ENCODE measurements around the gene BRME1.

Gene BRME1

GRCh38 chr19:13844130-13844631 lies 61.7 kb downstream of the BRME1 start:
- TF ChIP-seq ZBTB7A (IDR thresholded peaks at IDR 0.05; ENCODE audit: low read depth) (no peak), EGR1 (IDR thresholded peaks at IDR 0.05) (no peak), YY1 (IDR thresholded peaks at IDR 0.05; ENCODE audit: low read depth) (no peak), TEAD4 (IDR thresholded peaks at IDR 0.05) (no peak), FOXM1 (IDR thresholded peaks at IDR 0.05; ENCODE audit: borderline replicate concordance, low read depth) (no peak), MAX (IDR thresholded peaks at IDR 0.05) (no peak), EP300 (IDR thresholded peaks at IDR 0.05; ENCODE audit: borderline replicate concordance) (no peak), NFIC (IDR thresholded peaks at IDR 0.05) (no peak), CREB1 (IDR thresholded peaks at IDR 0.05; ENCODE audit: low read depth) (no peak), TAF1 (IDR thresholded peaks at IDR 0.05; ENCODE audit: low read depth) (no peak), TCF12 (IDR thresholded peaks at IDR 0.05; ENCODE audit: low read depth) (no peak), CEBPB (IDR thresholded peaks at IDR 0.05) (no peak), REST (IDR thresholded peaks at IDR 0.05; ENCODE audit: low read depth) (no peak), RAD21 (IDR thresholded peaks at IDR 0.05; ENCODE audit: low read depth) (no peak)
- TF ChIP-seq, protein P1, sequence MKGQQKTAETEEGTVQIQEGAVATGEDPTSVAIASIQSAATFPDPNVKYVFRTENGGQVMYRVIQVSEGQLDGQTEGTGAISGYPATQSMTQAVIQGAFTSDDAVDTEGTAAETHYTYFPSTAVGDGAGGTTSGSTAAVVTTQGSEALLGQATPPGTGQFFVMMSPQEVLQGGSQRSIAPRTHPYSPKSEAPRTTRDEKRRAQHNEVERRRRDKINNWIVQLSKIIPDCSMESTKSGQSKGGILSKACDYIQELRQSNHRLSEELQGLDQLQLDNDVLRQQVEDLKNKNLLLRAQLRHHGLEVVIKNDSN (IDR thresholded peaks at IDR 0.05), result no peak

DNA sequence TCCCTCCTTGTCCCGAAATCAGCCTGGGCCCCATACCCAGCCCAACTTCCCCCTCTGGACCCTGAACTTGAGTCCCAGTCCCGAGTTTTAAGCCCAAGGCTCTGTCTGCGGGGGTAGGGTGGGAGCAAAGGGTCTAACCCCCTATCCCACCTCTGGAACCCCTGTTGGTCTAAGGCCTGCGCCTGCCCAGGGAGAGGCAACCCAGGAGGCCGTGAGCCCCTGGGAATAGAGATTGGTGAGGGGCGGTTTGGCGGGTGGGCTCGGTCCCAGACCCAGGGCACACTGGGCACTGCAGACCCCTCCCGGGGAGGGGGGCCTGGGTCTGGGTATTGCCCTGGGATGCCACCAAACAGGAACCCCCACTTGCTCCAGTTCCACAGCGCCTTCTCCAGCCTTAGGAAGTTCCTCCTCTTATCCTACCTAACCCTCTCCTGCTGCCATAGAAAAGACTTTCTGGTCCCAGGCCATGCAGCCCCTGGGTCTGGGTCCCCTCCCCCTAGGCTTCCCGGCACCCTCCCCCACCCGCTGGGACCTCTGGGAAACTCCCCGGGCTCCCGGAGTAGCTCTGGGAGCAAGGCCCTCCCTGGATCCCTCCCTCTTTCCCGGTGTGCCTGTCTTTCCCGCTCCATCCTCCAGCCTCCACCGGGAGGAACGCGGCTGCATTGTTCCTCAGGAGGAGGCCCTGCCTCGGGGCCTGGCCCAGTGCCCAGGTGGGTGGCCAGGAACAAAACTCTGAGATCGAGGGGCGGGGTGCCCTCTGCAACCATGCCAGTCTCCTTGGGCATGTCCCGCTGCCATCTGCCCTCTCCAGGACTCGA lies 62.6 kb downstream of the BRME1 start:
- peak; percentile 71 for TF ChIP-seq TCF12 (IDR thresholded peaks at IDR 0.05; ENCODE audit: low read depth)
- TF ChIP-seq, protein P1 (IDR thresholded peaks at IDR 0.05), result peak; percentile 1; the same call in 1 of the 2 replicates
- peak; percentile 92 for TF ChIP-seq ZBTB7A (IDR thresholded peaks at IDR 0.05; ENCODE audit: low read depth)
- no peak for TF ChIP-seq CEBPB (IDR thresholded peaks at IDR 0.05)
- peak; percentile 16; the same call in 1 of the 2 replicates for TF ChIP-seq RAD21 (IDR thresholded peaks at IDR 0.05; ENCODE audit: low read depth)
- TF ChIP-seq REST (IDR thresholded peaks at IDR 0.05; ENCODE audit: low read depth), result no peak
- peak; percentile 69 for TF ChIP-seq TEAD4 (IDR thresholded peaks at IDR 0.05)
- TF ChIP-seq YY1 (IDR thresholded peaks at IDR 0.05; ENCODE audit: low read depth), result no peak
- TF ChIP-seq NFIC (IDR thresholded peaks at IDR 0.05), result peak; percentile 92
- no peak for TF ChIP-seq TAF1 (IDR thresholded peaks at IDR 0.05; ENCODE audit: low read depth)
- 0 out of 2 replicates have a peak, but pooled peaks have one; percentile 24 for TF ChIP-seq MAX (IDR thresholded peaks at IDR 0.05)
- no peak for TF ChIP-seq CREB1 (IDR thresholded peaks at IDR 0.05; ENCODE audit: low read depth)
- no peak for TF ChIP-seq EGR1 (IDR thresholded peaks at IDR 0.05)
- TF ChIP-seq EP300 (IDR thresholded peaks at IDR 0.05; ENCODE audit: borderline replicate concordance), result peak; percentile 51; the same call in 1 of the 2 replicates
- TF ChIP-seq FOXM1 (IDR thresholded peaks at IDR 0.05; ENCODE audit: borderline replicate concordance, low read depth), result no peak

GRCh38 chr19:13842291-13843103 lies 63.4 kb downstream of the BRME1 start:
- TF ChIP-seq TAF1 (IDR thresholded peaks at IDR 0.05; ENCODE audit: low read depth) (peak; percentile 59), FOXM1 (IDR thresholded peaks at IDR 0.05; ENCODE audit: borderline replicate concordance, low read depth) (no peak)
- TF ChIP-seq, protein P1 (IDR thresholded peaks at IDR 0.05), result peak; percentile 76

GRCh38 chr19:13841962-13842290 lies 64.0 kb downstream of the BRME1 start:
- TF ChIP-seq EP300 (IDR thresholded peaks at IDR 0.05; ENCODE audit: borderline replicate concordance) (no peak), TAF1 (IDR thresholded peaks at IDR 0.05; ENCODE audit: low read depth) (no peak), TCF12 (IDR thresholded peaks at IDR 0.05; ENCODE audit: low read depth) (no peak), TEAD4 (IDR thresholded peaks at IDR 0.05) (no peak), REST (IDR thresholded peaks at IDR 0.05; ENCODE audit: low read depth) (no peak), ZBTB7A (IDR thresholded peaks at IDR 0.05; ENCODE audit: low read depth) (no peak; the same call in 1 of the 2 replicates), RAD21 (IDR thresholded peaks at IDR 0.05; ENCODE audit: low read depth) (no peak)

All from Ishikawa (cell line).